Omental fat pad (tissue), 4 donors: Measurements from ENCODE around the gene EEF2KMT. TPM values are rescaled to one million over a fixed set of nuclear protein-coding genes. Genes with fewer than 3 reads are reported as not detected.
"Not testable (repeated sequence)": the region's sequence is repeated elsewhere in the genome, so short reads cannot be mapped to it uniquely, and the experiment has no call there.

ENCODE experiments used
- ATAC-seq: fragments of 150-250 bp; one replicate; pipeline ENCODE4 v1.9.1; 2016; ENCODE audit warnings: mild to moderate bottlenecking, moderate library complexity; ENCODE audit not compliant: low FRiP score
- DNase-seq: peaks from one replicate; pipeline ENCODE4 v3.0.0-alpha.2; 2019; ENCODE audit warnings: low spot score
- CTCF ChIP-seq, 3 donors: fragments of 450-650 bp; IDR thresholded peaks; one replicate each; pipeline ENCODE4 v1.5.1; 2016 to 2017; ENCODE audit warnings: antibody characterized with exemption in 3 of 3, mild to moderate bottlenecking in 3 of 3, moderate library complexity in 2 of 3
- total RNA-seq, 4 donors: library from RNA; depleted of rRNA; stranded (reverse); fragments of >200 nt; gene quantifications; one replicate each; pipeline ENCODE4 v1.1.0, GENCODE V29; 2016

EEF2KMT gene
- total RNA-seq, 4 donors from 2014 or later = 6.3 to 12.2 (median 8.6) TPM

- DNase-seq, ATAC-seq: not testable (repeated sequence)
Measured at GRCh38 chr16:5084099-5084731, 13.4 kb downstream of the EEF2KMT start.

- not testable (repeated sequence) for ATAC-seq, DNase-seq
Measured at GRCh38 chr16:5083646-5084045, 13.9 kb downstream of the EEF2KMT start.

GRCh38 chr16:5080996-5081395 is 16.6 kb downstream of the EEF2KMT start:
- not testable (repeated sequence) for ATAC-seq, DNase-seq

GRCh38 chr16:5080461-5080860 is 17.1 kb downstream of the EEF2KMT start:
- not testable (repeated sequence) for ATAC-seq, DNase-seq

- no peak for DNase-seq
- TF ChIP-seq CTCF (IDR thresholded peaks at IDR 0.05) = no peak
- ATAC-seq = no peak
Measured at GRCh38 chr16:5078626-5079025, 19.0 kb downstream of the EEF2KMT start.

- ATAC-seq (no peak), DNase-seq (no peak)
- TF ChIP-seq CTCF (IDR thresholded peaks at IDR 0.05) = no peak
Measured at GRCh38 chr16:5077304-5077703, 20.3 kb downstream of the EEF2KMT start.

- no peak for TF ChIP-seq CTCF (IDR thresholded peaks at IDR 0.05)
- no peak for ATAC-seq
- DNase-seq = no peak
Measured at GRCh38 chr16:5075637-5076036, 22.0 kb downstream of the EEF2KMT start.

GRCh38 chr16:5073771-5074170 is 23.8 kb downstream of the EEF2KMT start:
- ATAC-seq, DNase-seq: not testable (repeated sequence)

GRCh38 chr16:5073279-5073629 is 24.3 kb downstream of the EEF2KMT start:
- DNase-seq (no peak), ATAC-seq (no peak)
- no peak for TF ChIP-seq CTCF (IDR thresholded peaks at IDR 0.05)
